Limb (tissue), 2 donors: ENCODE data around the gene NOL4L.

Source experiments
- DNase-seq, 2 donors: peaks; one replicate each; pipeline ENCODE4 v3.0.0-alpha.2; 2016; ENCODE audit errors: extremely low spot score in 2 of 2

Gene NOL4L

GRCh38 chr20:32613192-32614053 is 28.3 kb upstream of the NOL4L start:
- no peak for DNase-seq

- no peak for DNase-seq
Observed at GRCh38 chr20:32612351-32613191, 27.4 kb upstream of the NOL4L start.

- no peak for DNase-seq
Observed at GRCh38 chr20:32611868-32612267, 26.7 kb upstream of the NOL4L start.

- DNase-seq = no peak
Observed at GRCh38 chr20:32611286-32611685, 26.2 kb upstream of the NOL4L start.

- peak; percentile 50 to 53 for DNase-seq
Observed at GRCh38 chr20:32610472-32611218, 25.5 kb upstream of the NOL4L start.

GRCh38 chr20:32609993-32610392 is 24.9 kb upstream of the NOL4L start:
- no peak for DNase-seq

GRCh38 chr20:32609111-32609773 is 24.1 kb upstream of the NOL4L start:
- DNase-seq = no peak

- DNase-seq = no peak
Observed at GRCh38 chr20:32608664-32609015, 23.5 kb upstream of the NOL4L start.

- no peak for DNase-seq
Observed at GRCh38 chr20:32607727-32608663, 22.9 kb upstream of the NOL4L start.

GRCh38 chr20:32607324-32607723 is 22.2 kb upstream of the NOL4L start:
- DNase-seq = no peak

GRCh38 chr20:32606790-32607189 is 21.7 kb upstream of the NOL4L start:
- DNase-seq = no peak

- no peak for DNase-seq
Observed at GRCh38 chr20:32606107-32606506, 21.0 kb upstream of the NOL4L start.

- DNase-seq = no peak
Observed at GRCh38 chr20:32605167-32605656, 20.1 kb upstream of the NOL4L start.

GRCh38 chr20:32603046-32603726 is 18.1 kb upstream of the NOL4L start:
- DNase-seq = no peak

GRCh38 chr20:32602273-32602672 is 17.1 kb upstream of the NOL4L start:
- no peak for DNase-seq

GRCh38 chr20:32600681-32601237 is 15.6 kb upstream of the NOL4L start:
- no peak for DNase-seq

GRCh38 chr20:32599783-32600340 is 14.7 kb upstream of the NOL4L start:
- DNase-seq = no peak

GRCh38 chr20:32598606-32599005 is 13.5 kb upstream of the NOL4L start:
- DNase-seq = no peak

- no peak for DNase-seq
Observed at GRCh38 chr20:32597714-32598113, 12.6 kb upstream of the NOL4L start.
